Measurements from ENCODE around the gene BMPR1B.

GRCh38 chr4:94918543-94918942 is 160.8 kb downstream of the BMPR1B start:
- TF ChIP-seq, protein P1, sequence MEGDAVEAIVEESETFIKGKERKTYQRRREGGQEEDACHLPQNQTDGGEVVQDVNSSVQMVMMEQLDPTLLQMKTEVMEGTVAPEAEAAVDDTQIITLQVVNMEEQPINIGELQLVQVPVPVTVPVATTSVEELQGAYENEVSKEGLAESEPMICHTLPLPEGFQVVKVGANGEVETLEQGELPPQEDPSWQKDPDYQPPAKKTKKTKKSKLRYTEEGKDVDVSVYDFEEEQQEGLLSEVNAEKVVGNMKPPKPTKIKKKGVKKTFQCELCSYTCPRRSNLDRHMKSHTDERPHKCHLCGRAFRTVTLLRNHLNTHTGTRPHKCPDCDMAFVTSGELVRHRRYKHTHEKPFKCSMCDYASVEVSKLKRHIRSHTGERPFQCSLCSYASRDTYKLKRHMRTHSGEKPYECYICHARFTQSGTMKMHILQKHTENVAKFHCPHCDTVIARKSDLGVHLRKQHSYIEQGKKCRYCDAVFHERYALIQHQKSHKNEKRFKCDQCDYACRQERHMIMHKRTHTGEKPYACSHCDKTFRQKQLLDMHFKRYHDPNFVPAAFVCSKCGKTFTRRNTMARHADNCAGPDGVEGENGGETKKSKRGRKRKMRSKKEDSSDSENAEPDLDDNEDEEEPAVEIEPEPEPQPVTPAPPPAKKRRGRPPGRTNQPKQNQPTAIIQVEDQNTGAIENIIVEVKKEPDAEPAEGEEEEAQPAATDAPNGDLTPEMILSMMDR (IDR thresholded peaks at IDR 0.05; ENCODE audit: low read depth, low read length, poor library complexity, severe bottlenecking), result no peak
- TF ChIP-seq EZH2phosphoT487 (IDR thresholded peaks at IDR 0.05; ENCODE audit: borderline replicate concordance, low read length), result no peak

Measured in DOHH2 (cell line).